Gastrocnemius medialis (tissue), 4 donors: ENCODE data around the gene STAT5B.

Source experiments
- CTCF ChIP-seq, 5 experiments: fragments of 450-650 bp in 3 of 5; fragments of 200-600 bp in 2 of 5; sonication (generic) in 2 of 5; IDR thresholded peaks in 4 of 5; conservative IDR thresholded peaks in 1 of 5; 1 replicate in 4 of 5; 2 replicates in 1 of 5; pipeline ENCODE4 v1.5.1; 2016 to 2019; ENCODE audit warnings: antibody characterized with exemption in 5 of 5, mild to moderate bottlenecking in 3 of 5, moderate library complexity in 3 of 5
- POLR2A ChIP-seq, 2 donors: fragments of 450-650 bp; IDR thresholded peaks; one replicate each; pipeline ENCODE4 v1.6.1; 2017; ENCODE audit warnings: antibody characterized with exemption in 2 of 2, mild to moderate bottlenecking in 2 of 2, moderate library complexity in 2 of 2

- TF ChIP-seq CTCF (IDR thresholded peaks at IDR 0.05 in 4 of 5, conservative IDR thresholded peaks at IDR 0.05 in 1 of 5) (peak; percentile 98 to 100 (median 99)), POLR2A (IDR thresholded peaks at IDR 0.05) (no peak)
Observed at GRCh38 chr17:42322382-42323267, 46.4 kb upstream of the STAT5B start.
